Islet of Langerhans (tissue), 1 donor: Measurements from ENCODE around the gene TNFSF12.

Source experiments
- FAIRE-seq: peaks from one replicate; lab custom pipeline; 2011; peaks lifted over from hg19 to GRCh38; lab: Jason Lieb, UNC

TNFSF12 gene, protein sequence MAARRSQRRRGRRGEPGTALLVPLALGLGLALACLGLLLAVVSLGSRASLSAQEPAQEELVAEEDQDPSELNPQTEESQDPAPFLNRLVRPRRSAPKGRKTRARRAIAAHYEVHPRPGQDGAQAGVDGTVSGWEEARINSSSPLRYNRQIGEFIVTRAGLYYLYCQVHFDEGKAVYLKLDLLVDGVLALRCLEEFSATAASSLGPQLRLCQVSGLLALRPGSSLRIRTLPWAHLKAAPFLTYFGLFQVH

DNA sequence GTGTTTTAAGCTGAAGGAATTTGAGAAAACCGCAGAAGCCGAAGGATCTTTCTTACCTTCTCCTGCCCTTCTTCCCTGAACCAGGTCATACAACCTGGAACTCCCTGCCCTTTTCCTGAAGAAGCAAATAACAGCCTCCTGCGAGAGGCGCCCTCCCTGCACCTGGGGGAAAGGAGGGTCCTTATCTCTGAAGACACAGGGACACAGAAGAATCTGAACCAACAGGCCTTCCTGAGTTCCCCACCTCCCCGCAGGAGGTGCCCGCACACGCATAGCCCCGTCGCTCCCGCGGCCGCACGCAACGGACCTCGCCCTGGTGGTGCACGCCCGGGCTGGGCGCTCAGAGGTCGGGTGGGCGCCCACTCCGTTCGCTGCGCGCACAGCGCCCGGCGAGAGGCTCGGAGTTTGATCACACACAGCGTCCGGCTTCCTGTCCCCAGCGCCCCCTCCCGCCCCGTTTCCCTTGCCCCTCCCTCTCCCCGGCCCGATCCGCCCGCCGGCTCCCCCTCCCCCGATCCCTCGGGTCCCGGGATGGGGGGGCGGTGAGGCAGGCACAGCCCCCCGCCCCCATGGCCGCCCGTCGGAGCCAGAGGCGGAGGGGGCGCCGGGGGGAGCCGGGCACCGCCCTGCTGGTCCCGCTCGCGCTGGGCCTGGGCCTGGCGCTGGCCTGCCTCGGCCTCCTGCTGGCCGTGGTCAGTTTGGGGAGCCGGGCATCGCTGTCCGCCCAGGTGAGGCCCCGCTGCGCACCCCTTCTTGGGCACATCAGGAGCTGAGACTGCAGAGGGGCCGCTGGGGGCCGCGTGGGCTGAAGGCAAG is at the start of gene TNFSF12:
Gene TNFSF12, plus strand, starts transcription at position 474 of the 816 bp plus-strand sequence. Its CDS starts 96 bp downstream, at position 570.
- no peak for FAIRE-seq

GRCh38 chr17:7499161-7499560 is 49.7 kb upstream of the TNFSF12 start:
- no peak for FAIRE-seq

GRCh38 chr17:7501729-7502128 is 47.1 kb upstream of the TNFSF12 start:
- no peak for FAIRE-seq

GRCh38 chr17:7502171-7502847 is 46.5 kb upstream of the TNFSF12 start:
- FAIRE-seq = no peak

GRCh38 chr17:7502987-7503386 is 45.9 kb upstream of the TNFSF12 start:
- FAIRE-seq = no peak

DNA sequence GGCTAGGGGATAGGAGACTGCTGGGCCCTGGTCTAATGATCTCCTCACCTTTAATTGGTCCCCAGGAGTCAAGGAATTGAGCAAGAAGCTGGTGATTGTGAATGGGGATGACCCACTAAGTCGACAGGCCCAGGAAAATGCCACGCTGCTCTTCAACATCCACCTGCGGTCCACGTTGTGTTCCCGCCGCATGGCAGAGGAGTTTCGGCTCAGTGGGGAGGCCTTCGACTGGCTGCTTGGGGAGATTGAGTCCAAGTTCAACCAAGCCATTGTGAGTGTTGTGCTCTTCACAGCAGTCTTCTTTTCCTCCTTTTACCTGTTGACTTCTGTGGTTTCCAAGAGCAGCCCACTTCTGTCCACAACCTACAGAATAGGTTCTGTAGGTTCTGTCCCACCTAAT is 45.3 kb upstream of the TNFSF12 start:
- FAIRE-seq = no peak

- no peak for FAIRE-seq
Measured at GRCh38 chr17:7508145-7508544, 40.7 kb upstream of the TNFSF12 start.

DNA sequence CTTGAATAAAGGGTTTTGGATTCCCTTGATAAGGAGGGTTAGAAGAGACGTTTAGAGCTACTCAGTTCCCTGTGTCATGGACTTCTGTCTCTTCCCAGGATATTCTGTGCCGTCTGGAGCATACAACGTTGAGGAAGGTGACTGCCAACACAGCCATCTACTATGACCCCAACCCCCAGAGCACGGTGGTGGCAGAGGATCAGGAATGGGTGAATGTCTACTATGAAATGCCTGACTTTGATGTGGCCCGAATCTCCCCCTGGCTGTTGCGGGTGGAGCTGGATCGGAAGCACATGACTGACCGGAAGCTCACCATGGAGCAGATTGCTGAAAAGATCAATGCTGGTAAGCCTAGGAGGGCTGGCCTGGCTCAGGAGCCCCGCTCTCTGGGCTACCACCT is 40.0 kb upstream of the TNFSF12 start:
- FAIRE-seq = no peak

GRCh38 chr17:7509937-7510336 is 38.9 kb upstream of the TNFSF12 start:
- FAIRE-seq = no peak

DNA sequence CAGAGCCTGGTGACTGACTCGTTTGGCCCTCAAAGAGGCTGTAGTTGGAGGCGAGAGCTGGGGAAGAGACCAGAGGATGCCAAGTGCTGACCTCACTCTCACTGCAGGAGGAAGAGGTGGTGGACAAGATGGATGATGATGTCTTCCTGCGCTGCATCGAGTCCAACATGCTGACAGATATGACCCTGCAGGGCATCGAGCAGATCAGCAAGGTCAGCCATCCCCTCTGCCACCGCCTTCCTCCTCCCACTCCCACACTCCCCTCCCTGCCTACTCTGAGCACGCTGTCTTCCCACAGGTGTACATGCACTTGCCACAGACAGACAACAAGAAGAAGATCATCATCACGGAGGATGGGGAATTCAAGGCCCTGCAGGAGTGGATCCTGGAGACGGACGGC is 37.8 kb upstream of the TNFSF12 start:
- no peak for FAIRE-seq

DNA sequence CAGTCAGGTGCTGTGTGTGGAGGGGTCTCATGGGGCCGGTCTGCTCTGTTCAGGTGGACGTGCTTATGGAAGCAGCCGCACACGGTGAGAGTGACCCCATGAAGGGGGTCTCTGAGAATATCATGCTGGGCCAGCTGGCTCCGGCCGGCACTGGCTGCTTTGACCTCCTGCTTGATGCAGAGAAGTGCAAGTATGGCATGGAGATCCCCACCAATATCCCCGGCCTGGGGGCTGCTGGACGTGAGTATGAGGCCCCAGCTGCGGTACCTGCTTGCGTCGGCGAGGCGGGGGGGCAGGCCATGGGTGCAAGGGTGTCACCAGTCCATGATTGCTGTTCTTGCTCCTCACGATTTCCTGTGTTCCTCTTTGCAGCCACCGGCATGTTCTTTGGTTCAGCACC is 36.8 kb upstream of the TNFSF12 start:
- FAIRE-seq = no peak

DNA sequence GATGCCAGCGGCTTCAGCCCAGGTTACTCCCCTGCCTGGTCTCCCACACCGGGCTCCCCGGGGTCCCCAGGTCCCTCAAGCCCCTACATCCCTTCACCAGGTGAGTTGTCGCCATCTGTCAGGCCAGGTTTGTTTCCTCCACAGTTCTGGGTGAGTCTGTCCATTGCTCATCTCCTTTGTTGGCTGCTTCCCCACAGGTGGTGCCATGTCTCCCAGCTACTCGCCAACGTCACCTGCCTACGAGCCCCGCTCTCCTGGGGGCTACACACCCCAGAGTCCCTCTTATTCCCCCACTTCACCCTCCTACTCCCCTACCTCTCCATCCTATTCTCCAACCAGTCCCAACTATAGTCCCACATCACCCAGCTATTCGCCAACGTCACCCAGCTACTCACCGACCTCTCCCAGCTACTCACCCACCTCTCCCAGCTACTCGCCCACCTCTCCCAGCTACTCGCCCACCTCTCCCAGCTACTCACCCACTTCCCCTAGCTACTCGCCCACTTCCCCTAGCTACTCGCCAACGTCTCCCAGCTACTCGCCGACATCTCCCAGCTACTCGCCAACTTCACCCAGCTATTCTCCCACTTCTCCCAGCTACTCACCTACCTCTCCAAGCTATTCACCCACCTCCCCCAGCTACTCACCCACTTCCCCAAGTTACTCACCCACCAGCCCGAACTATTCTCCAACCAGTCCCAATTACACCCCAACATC is 35.9 kb upstream of the TNFSF12 start:
- FAIRE-seq = no peak

DNA sequence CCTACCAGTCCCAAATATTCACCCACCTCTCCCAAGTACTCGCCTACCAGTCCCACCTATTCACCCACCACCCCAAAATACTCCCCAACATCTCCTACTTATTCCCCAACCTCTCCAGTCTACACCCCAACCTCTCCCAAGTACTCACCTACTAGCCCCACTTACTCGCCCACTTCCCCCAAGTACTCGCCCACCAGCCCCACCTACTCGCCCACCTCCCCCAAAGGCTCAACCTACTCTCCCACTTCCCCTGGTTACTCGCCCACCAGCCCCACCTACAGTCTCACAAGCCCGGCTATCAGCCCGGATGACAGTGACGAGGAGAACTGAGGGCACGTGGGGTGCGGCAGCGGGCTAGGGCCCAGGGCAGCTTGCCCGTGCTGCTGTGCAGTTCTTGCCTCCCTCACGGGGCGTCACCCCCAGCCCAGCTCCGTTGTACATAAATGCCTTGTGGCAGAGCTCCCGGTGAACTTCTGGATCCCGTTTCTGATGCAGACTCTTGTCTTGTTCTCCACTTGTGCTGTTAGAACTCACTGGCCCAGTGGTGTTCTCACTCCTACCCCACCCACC is 34.9 kb upstream of the TNFSF12 start:
- FAIRE-seq = no peak

- FAIRE-seq = no peak
Measured at GRCh38 chr17:7515911-7516610, 32.8 kb upstream of the TNFSF12 start.

GRCh38 chr17:7523033-7523432 is 25.8 kb upstream of the TNFSF12 start:
- FAIRE-seq = no peak

DNA sequence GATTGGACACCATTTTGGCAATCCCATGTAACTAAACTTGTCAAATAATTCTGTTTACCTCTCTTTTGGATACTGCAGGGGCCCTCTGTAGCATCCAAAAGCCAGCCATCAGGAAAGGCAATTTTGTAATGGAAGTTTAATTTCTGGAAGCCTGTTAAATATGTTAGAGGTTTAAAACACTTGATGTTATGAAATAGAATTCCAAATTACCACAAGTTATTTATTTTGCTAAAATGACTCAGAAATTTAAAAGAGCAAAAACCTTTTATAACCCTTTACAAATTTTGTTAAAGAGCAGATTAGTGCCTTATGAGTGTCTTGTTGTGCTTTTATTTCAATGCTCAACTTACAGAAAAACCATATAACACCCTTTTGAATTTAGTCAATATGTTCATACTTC is 20.0 kb upstream of the TNFSF12 start:
- no peak for FAIRE-seq

- no peak for FAIRE-seq
Measured at GRCh38 chr17:7530023-7530900, 18.6 kb upstream of the TNFSF12 start.

DNA sequence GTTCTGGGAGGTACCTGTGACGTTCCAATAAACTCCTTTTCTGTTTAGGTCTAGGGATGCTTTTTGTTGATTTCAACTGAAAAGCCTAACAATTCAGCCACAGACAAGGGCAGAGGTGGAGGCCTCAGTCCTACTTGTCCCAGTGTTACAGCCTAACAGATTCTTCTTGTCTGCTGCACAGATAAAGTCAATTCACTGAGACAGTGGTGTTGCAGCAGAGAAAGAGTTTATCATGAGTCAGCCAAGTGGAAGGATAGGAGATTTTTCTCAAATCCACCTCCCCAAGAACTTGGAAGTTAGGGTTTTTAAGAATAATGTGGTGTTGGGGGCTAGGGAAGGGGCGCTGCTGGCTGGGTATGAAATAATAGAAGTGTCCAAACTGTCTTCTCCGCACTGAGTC is 10.8 kb upstream of the TNFSF12 start:
- no peak for FAIRE-seq

- FAIRE-seq = no peak
Measured at GRCh38 chr17:7538891-7539545, 9.8 kb upstream of the TNFSF12 start.

DNA sequence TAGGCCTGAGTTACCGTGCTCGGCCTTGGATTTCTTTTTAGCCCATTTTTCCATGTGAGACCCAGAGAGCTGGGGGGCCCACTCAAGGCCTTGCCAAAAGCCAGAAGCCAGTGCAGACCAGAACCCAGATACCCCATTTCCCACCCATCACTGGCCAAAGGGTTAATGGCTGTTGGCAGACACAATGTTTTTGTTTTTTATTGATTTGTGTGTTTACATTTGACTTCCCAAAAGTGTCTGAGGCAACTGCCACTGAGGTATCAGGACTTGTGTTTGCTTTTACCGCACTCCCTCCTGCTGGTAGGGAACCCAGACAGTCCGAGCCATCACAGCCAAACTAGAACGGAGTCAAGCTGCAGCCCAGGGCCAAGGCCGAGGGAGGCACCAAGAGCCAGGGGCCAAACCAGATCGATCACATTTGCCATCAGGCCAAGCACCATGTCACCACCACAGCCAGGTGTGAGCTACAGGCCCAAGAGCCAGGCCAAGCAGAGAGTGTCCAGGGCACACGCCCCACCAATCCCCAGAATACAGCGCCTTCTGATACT is 7.7 kb upstream of the TNFSF12 start:
- no peak for FAIRE-seq
